Neural progenitor cell (in vitro differentiated cells): ENCODE data around the gene NARF.

ENCODE experiments used
- EZH2 ChIP-seq: fragments of 200-600 bp; sonication (generic); IDR thresholded peaks from 2 replicates; pipeline ENCODE4 v1.6.1; 2017; ENCODE audit warnings: antibody characterized with exemption, mild to moderate bottlenecking, moderate library complexity
- EZH2phosphoT487 ChIP-seq: fragments of 200-600 bp; sonication (generic); IDR thresholded peaks from 2 replicates; pipeline ENCODE4 v1.6.1; 2017; ENCODE audit warnings: antibody characterized with exemption
- TF ChIP-seq, protein P1 (sequence below): fragments of 200-600 bp; sonication (generic); IDR thresholded peaks from 2 replicates; pipeline ENCODE4 v1.5.1; 2017; ENCODE audit warnings: antibody characterized with exemption, mild to moderate bottlenecking

- TF ChIP-seq, protein P1, sequence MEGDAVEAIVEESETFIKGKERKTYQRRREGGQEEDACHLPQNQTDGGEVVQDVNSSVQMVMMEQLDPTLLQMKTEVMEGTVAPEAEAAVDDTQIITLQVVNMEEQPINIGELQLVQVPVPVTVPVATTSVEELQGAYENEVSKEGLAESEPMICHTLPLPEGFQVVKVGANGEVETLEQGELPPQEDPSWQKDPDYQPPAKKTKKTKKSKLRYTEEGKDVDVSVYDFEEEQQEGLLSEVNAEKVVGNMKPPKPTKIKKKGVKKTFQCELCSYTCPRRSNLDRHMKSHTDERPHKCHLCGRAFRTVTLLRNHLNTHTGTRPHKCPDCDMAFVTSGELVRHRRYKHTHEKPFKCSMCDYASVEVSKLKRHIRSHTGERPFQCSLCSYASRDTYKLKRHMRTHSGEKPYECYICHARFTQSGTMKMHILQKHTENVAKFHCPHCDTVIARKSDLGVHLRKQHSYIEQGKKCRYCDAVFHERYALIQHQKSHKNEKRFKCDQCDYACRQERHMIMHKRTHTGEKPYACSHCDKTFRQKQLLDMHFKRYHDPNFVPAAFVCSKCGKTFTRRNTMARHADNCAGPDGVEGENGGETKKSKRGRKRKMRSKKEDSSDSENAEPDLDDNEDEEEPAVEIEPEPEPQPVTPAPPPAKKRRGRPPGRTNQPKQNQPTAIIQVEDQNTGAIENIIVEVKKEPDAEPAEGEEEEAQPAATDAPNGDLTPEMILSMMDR = no peak
- TF ChIP-seq EZH2 (no peak), EZH2phosphoT487 (no peak)
Observed at GRCh38 chr17:82464567-82464929, 6.0 kb downstream of the NARF start.
